Measurements from ENCODE around the gene MUC2.

The MUC2 gene

DNA sequence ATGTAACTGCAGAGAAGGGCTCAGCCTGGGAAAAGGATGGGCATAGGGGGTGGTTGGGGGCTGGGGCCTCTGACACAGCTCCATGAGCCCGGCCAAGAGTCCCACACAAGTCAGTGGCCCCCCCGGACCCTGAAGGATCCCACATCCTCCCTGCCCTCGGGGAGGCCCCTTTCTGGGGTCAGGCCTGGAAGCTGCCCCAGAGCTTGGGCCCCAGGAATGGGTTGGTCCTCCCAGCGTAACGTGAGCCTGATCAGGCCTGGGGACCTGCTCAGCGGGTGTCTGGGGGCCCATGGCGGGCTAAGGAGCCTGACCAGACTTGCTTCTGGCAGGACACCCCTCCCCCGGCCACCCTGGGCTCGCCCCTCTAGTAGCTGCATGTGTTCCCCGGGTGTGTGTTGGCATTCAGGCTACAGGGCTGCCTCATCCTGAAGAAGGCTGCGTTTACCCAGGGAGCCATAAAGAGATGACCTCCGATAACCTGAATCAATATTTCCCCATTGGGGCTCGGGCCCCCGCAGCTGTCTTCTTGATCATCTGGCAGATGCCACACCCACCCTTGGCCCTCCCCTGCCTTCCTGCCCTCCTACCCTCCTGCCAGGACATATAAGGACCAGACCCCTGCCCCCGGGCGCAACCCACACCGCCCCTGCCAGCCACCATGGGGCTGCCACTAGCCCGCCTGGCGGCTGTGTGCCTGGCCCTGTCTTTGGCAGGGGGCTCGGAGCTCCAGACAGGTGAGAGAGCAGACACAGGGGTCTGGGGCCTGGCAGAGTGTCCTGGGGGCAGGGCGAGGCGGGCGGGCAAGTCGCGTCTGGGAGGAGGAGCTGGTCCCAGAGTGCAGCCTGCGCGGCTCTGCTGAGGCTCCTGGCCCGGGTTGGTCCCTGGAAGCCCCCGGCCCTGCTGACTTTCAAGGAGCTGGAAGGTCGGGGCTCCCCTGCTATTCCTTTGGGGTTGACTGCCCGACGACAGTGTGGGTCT is at the start of gene MUC2:
Gene MUC2, plus strand, starts transcription at position 631 of the 978 bp plus-strand sequence.
- DNase-seq (ENCODE audit: low spot score), result no peak

GRCh38 chr11:1025410-1026162 is 49.1 kb upstream of the MUC2 start:
- DNase-seq (ENCODE audit: low spot score) (no peak), FAIRE-seq (no peak)

More for the DNA sequence above, at the start of gene MUC2:
- no peak for FAIRE-seq

- FAIRE-seq (no peak), DNase-seq (ENCODE audit: low spot score) (no peak)
Measured at GRCh38 chr11:1026163-1026450, 48.6 kb upstream of the MUC2 start.

GRCh38 chr11:1026641-1027482 is 47.8 kb upstream of the MUC2 start:
- FAIRE-seq, result no peak

GRCh38 chr11:1027483-1028290 is 47.0 kb upstream of the MUC2 start:
- no peak for FAIRE-seq
- no peak for DNase-seq (ENCODE audit: low spot score)

More at GRCh38 chr11:1026641-1027482, 47.8 kb upstream of the MUC2 start:
- DNase-seq (ENCODE audit: low spot score), result no peak

GRCh38 chr11:1028291-1028540 is 46.5 kb upstream of the MUC2 start:
- DNase-seq (ENCODE audit: low spot score) (no peak), FAIRE-seq (no peak)

GRCh38 chr11:1028616-1029015 is 46.1 kb upstream of the MUC2 start:
- DNase-seq (ENCODE audit: low spot score) (no peak), FAIRE-seq (no peak)

DNA sequence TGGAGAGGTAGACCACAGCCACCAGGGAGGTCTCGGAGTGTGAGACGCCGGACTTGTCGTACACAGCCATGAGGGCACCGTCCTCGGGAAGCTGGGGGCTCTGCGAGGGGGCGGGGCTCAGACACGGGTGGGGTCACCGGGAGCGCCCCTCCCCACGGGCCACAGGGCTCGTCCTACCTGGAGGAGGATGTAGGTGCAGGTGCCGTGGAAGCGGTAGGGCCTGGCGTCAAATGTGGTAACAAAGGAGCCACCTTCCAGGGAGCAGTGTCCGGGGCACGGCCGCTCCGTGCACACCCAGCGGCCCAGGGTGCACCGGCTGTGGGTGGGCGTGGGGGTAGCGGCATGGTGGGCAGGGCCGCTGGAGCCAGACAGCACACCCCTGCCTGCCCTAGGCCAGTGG is 45.6 kb upstream of the MUC2 start:
- DNase-seq (ENCODE audit: low spot score), result no peak
- FAIRE-seq, result no peak

GRCh38 chr11:1029654-1030053 is 45.0 kb upstream of the MUC2 start:
- FAIRE-seq (no peak), DNase-seq (ENCODE audit: low spot score) (no peak)

- DNase-seq (ENCODE audit: low spot score) (no peak), FAIRE-seq (no peak)
Measured at GRCh38 chr11:1030086-1030485, 44.6 kb upstream of the MUC2 start.

- FAIRE-seq (no peak), DNase-seq (ENCODE audit: low spot score) (no peak)
Measured at GRCh38 chr11:1030556-1030955, 44.1 kb upstream of the MUC2 start.

DNA sequence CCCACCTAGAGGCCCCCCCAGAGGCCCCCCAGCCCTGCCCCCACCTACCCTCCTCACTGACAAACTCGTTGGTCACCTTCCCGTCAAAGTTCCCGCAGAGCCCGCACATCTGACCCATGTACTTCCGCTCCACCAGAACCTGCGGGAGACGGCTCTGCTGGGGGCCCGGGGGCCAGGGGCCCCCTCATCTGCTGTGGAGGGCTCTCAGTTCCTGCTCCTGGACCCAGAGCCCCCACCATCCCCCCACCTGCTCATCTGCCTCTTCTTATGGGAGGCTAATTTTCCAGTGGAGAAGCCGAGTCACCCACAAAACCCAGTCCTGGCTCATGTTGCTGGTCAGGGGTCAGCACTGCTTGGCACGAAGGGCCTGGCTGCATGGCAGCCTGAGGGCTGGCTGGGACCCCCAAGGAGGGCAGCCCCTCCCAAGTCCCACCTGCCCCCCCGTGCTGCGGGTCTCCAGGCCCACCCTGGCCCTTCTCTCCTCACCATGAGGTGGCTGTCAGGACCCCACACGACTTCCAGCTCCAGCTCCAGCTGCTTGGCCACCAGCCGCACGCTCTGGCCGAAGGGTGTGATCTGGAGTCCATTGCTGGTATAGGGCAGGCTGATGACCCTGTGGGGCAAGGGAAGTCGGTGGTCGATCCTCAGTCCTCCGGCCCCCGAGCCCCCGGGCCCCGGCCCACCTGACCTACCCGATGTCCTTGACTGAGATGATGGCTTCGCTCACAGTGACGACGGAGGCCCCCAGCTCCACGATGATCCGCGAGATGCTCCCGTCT is 43.4 kb upstream of the MUC2 start:
- DNase-seq (ENCODE audit: low spot score) (no peak), FAIRE-seq (no peak)

GRCh38 chr11:1032310-1032891 is 42.3 kb upstream of the MUC2 start:
- DNase-seq (ENCODE audit: low spot score) (no peak), FAIRE-seq (no peak)

DNA sequence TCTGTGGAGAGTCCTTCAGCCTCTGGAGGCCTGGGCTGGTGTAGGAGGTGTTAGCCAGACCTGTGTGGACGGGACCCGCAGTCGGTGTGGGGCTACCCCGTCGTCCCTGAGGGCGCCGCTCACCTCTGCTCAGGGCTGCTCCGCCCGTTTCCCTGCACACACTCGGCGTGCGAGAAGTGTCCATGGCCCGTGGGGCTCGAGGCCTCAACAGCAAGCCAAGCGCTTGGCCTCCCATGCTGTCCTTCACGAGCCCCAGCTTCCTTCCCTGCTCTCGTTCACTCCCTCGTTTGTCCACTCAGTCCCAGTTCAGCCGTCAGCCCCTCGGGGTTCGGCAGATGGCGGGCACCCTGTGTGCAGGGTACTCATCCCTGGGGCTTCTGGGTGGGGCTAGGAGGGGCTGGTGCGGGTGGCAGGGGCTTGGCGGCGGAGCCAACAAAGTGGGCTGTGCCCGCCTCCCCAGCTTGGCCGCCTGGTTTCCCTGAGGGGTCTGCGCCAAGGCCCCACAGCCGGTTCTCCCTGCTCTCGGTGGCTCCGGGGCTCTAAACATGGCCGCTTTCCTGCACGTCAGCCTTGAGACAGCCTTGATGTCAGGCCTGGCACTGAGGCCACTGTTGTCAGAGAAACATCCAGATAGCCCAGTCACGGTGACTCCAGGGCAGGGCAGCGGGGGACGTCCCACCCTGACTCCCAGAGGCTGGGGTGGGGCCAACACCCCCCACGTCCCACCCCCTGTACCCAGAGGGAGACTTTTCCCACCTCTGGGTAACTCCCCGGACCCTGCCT is 41.5 kb upstream of the MUC2 start:
- FAIRE-seq (no peak), DNase-seq (ENCODE audit: low spot score) (no peak)

GRCh38 chr11:1034001-1034400 is 40.7 kb upstream of the MUC2 start:
- FAIRE-seq (no peak), DNase-seq (ENCODE audit: low spot score) (no peak)

DNA sequence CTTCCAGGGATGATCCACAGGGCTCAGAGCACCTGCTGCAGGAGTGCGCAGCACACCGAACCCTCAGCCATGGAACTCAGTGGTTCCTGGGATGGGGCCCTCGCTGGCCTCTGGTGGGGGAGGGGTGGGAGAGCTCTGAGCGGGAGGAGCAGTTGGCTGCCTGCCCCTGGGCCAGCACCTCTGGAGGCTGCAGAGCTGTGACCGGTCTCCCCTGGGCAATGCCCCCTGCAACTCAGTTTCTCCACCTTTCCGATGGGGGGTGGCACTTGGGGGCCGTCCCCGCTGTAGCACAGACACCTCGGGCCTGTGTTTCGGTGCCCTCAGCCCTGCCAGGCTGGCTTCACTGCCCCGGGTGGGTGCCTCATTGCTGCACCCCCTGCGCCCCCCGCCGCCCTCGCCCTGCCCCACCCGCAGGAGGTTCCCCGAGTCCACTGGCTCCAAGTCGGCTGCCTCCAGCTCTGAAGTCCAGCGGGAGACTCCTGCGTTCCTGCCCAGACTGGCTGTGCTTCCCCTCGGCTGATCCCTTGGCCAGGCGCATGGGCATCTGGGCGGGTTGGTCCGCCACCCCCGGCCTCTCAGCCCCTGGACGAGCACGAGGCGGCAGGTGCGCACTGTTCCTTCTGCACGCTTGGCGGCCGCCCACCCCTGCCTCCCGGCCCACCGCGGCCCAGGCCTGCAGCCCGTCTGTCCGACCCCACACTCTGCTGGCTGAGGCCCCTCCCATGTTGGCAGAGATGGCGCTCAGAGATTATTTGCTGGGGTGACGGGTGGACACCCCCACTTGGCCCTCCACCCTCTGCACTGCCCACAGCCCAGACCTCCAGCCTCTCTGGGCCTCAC is 40.0 kb upstream of the MUC2 start:
- FAIRE-seq (no peak), DNase-seq (ENCODE audit: low spot score) (no peak)

DNA sequence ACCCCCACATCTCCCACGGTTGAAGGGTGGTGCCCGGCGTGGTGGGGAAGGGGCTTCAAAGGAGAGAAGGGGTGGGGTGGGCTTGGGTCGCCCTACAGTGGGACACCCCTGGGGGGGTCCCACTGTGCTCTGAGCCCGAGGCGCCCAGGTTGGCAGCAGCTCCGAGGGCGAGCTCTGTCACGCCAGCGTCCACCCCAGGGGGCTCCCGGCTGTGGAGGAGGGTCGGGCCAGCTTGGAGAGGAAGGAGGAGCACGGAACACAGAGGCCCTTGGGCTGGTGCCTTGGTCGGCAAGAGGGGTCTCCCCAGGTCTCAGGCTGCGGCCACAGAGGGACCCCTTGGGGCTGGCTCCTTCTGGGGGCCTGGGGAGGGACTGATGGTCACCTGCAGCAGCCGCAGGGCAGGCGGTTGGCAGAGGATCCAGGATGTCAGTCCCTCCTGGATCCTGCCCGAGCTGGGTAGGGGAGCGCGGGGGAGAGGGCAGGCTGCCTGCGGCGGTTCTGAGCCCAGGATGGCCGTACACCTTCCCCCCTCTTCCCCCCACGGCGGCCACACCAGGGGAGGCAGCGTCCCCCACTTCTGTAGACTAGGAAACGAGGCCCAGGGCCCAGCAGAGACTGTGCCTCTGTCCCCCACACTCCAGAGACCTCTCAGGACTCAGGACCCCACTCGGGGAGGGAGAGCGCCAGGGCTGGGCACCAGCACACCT is 38.9 kb upstream of the MUC2 start:
- DNase-seq (ENCODE audit: low spot score) (no peak), FAIRE-seq (no peak)

All from RCC 7860 (cell line).